K562 (cell line): ENCODE data around the gene MCL1. TPM values are rescaled to one million over a fixed set of nuclear protein-coding genes. Genes with fewer than 3 reads are reported as not detected.
A peak's percentile ranks its signal among the peaks of the same experiment; 100 is the strongest.

Source experiments
- ATAC-seq: fragments of 200-7000 bp; cut with Tn5 transposase; 3 replicates; pipeline ENCODE4 v1.9.1; 2020; ENCODE audit warnings: moderate library complexity
- BruUV-seq: library from RNA; stranded (reverse); fragments of 400-500 nt; replicated peaks from 2 replicates; lab custom pipeline; 2021; lab: Mats Ljungman, UMichigan
- CTCF ChIA-PET: fragments of 300-600 bp; formaldehyde crosslinking; extraction: SDS; loops from one replicate; lab custom pipeline; 2021; ENCODE audit warnings: low intra/inter-chr PET ratio; lab: Yijun Ruan, JAX
- POLR2A ChIA-PET: fragments of 300-600, 350-650 bp; sonication (Branson Sonifier 250); formaldehyde crosslinking; extraction: SDS; loops from one replicate; lab custom pipeline; 2021; ENCODE audit warnings: antibody characterized with exemption, inconsistent platforms; lab: Yijun Ruan, JAX
- DNase-seq, 4 experiments: peaks; one replicate each; pipeline versions ENCODE4 v3.0.0 to v3.0.0-alpha.2; 2011 to 2018; ENCODE audit warnings: low spot score in 3 of 4, mixed read lengths in 3 of 4; ENCODE audit errors: extremely low read depth in 1 of 4
- FAIRE-seq: peaks from 2 replicates; lab custom pipeline; 2011; peaks lifted over from hg19 to GRCh38; lab: Jason Lieb, UNC
- H2AFZ ChIP-seq: 2 replicates; pipeline ENCODE4 v1.6.0; 2011; ENCODE audit warnings: low read depth, low read length, control low read depth, inconsistent platforms
- H3K27ac ChIP-seq: fragments of 200-600 bp; 3 replicates; pipeline ENCODE4 v1.8.0; 2011; ENCODE audit warnings: low read depth, mild to moderate bottlenecking, control low read depth, inconsistent platforms, low read length, moderate library complexity, mixed read lengths; ENCODE audit errors: extremely low read depth
- H3K27me3 ChIP-seq, 2 experiments: fragments of 300-600 bp in 1 of 2; 2 replicates in 1 of 2; 3 replicates in 1 of 2; pipeline versions ENCODE4 v1.6.0 to v1.8.0; 2011; ENCODE audit warnings: inconsistent platforms in 2 of 2, low read length in 2 of 2, mild to moderate bottlenecking in 1 of 2, mixed read lengths in 1 of 2, moderate library complexity in 1 of 2; ENCODE audit not compliant: control insufficient read depth in 2 of 2, insufficient read depth in 2 of 2
- H3K36me3 ChIP-seq: fragments of 300-600 bp; 3 replicates; pipeline ENCODE4 v1.8.0; 2011; ENCODE audit warnings: mild to moderate bottlenecking, low read length, inconsistent platforms; ENCODE audit not compliant: control insufficient read depth, insufficient read depth
- H3K4me1 ChIP-seq, 2 experiments: fragments of 200-600 bp in 1 of 2; replicated peaks in 1 of 2; 2 replicates in 1 of 2; 3 replicates in 1 of 2; pipeline versions ENCODE4 v1.5.1 to v1.8.0; 2011; ENCODE audit warnings: inconsistent platforms in 2 of 2, low read length in 2 of 2, mild to moderate bottlenecking in 1 of 2, mixed read lengths in 1 of 2, moderate library complexity in 1 of 2; ENCODE audit not compliant: control insufficient read depth in 2 of 2, insufficient read depth in 2 of 2
- H3K4me2 ChIP-seq: 2 replicates; pipeline ENCODE4 v1.6.1; 2011; ENCODE audit warnings: low read length, control low read depth, inconsistent platforms, mixed read lengths; ENCODE audit not compliant: insufficient read depth
- H3K4me3 ChIP-seq: fragments of 200-600 bp; sonication (generic), shearing (Covaris generic); 2 replicates; pipeline ENCODE4 v1.5.1; 2016; ENCODE audit warnings: control low read depth, inconsistent platforms
- H3K79me2 ChIP-seq: fragments of 200-600 bp; 3 replicates; pipeline ENCODE4 v1.8.0; 2011; ENCODE audit warnings: low read length, inconsistent platforms; ENCODE audit not compliant: control insufficient read depth, insufficient read depth
- H3K9ac ChIP-seq, 2 experiments: 2 replicates each; pipeline versions ENCODE4 v1.6.0 to v1.6.1; 2011; ENCODE audit warnings: low read depth in 2 of 2, low read length in 2 of 2, control low read depth in 1 of 2, inconsistent platforms in 1 of 2, mild to moderate bottlenecking in 1 of 2, mixed read lengths in 1 of 2; ENCODE audit not compliant: insufficient read depth in 1 of 2
- H3K9me1 ChIP-seq: one replicate; pipeline ENCODE4 v1.6.0; 2011; ENCODE audit warnings: inconsistent platforms, mild to moderate bottlenecking, low read length, moderate library complexity; ENCODE audit not compliant: control insufficient read depth, insufficient read depth
- H3K9me3 ChIP-seq: replicated peaks from 2 replicates; pipeline ENCODE4 v1.5.1; 2011; ENCODE audit warnings: low read depth, low read length, inconsistent platforms; ENCODE audit not compliant: control insufficient read depth, insufficient read depth
- H4K20me1 ChIP-seq: replicated peaks from 2 replicates; pipeline ENCODE4 v1.6.1; 2011; ENCODE audit warnings: low read length, inconsistent platforms, mixed read lengths; ENCODE audit not compliant: control insufficient read depth, insufficient read depth
- EP300 ChIP-seq: IDR thresholded peaks from 2 replicates; pipeline ENCODE4 v1.6.1; 2012; ENCODE audit warnings: low read length, improper control_type of control experiment
- NR2C2 ChIP-seq, 2 experiments: fragments of 200-800 bp in 1 of 2; sonication (Bioruptor generic) in 1 of 2; sonication (generic) in 1 of 2; formaldehyde crosslinking in 1 of 2; IDR thresholded peaks; 2 replicates each; pipeline versions ENCODE4 v1.6.1 to v1.8.0; 2016 to 2022; ENCODE audit warnings: mild to moderate bottlenecking in 1 of 2, missing compliant biosample characterization in 1 of 2, missing genetic modification characterization in 1 of 2, missing genetic modification reagents in 1 of 2
- POLR2A ChIP-seq: fragments of 450-650 bp; conservative IDR thresholded peaks from 2 replicates; pipeline ENCODE4 v1.6.1; 2016
- RB1 ChIP-seq: fragments of 450-650 bp; IDR thresholded peaks from 2 replicates; pipeline ENCODE4 v1.6.1; 2017; ENCODE audit warnings: low read depth, mild to moderate bottlenecking
- RBFOX2 ChIP-seq: fragments of 200-400 bp; formaldehyde crosslinking; IDR thresholded peaks from 2 replicates; pipeline ENCODE4 v1.6.1; 2017; ENCODE audit warnings: low read depth, mild to moderate bottlenecking, low read length, moderate library complexity
- ZNF507 ChIP-seq: conservative IDR thresholded peaks from 2 replicates; pipeline ENCODE4 v1.6.1; 2017; ENCODE audit warnings: missing genetic modification characterization, missing compliant biosample characterization
- in situ Hi-C: fragments of 300-500 bp; cut with MboI; formaldehyde crosslinking; loops from 4 replicates; pipeline ENCODE4 v1.15.0; 2018; ENCODE audit warnings: inconsistent platforms, mixed read lengths
- intact Hi-C: fragments of 100-400 bp; cut with micrococcal nuclease; formaldehyde crosslinking; loops from 2 replicates; pipeline ENCODE4 v1.14.2; 2022
- polyA plus RNA-seq, 8 experiments: library from polyadenylated mRNA; depleted of rRNA in 4 of 8; stranded (reverse) in 5 of 8; unstranded in 3 of 8; fragments of >200 nt; fragmentation: Nextera tagmentation in 2 of 8; fragmentation: Illumina TruSeq in 1 of 8; extraction: Ambion mirVana in 2 of 8; extraction: Trizol in 1 of 8; gene quantifications; 2 replicates each; pipeline versions ENCODE4 v1.2.1 to v1.2.3, GENCODE V29; 2011 to 2014; ENCODE audit warnings: inconsistent platforms in 1 of 8, missing spikeins in 1 of 8
- total RNA-seq, 7 experiments: library from RNA; depleted of rRNA in 6 of 7; stranded (reverse); fragments of >200 nt in 6 of 7; fragmentation: Illumina TruSeq in 2 of 7; extraction: Trizol in 2 of 7; gene quantifications; 2 replicates each; pipeline versions ENCODE4 v1.2.1 to v1.2.3, GENCODE V29; 2011 to 2021; ENCODE audit warnings: low replicate concordance in 1 of 7
- TF ChIP-seq, protein P1 (sequence below): fragments of 450-650 bp; formaldehyde crosslinking; IDR thresholded peaks from 2 replicates; pipeline ENCODE4 v1.4.0; 2022; ENCODE audit warnings: missing genetic modification characterization
- TF ChIP-seq, protein P2 (sequence below): fragments of 250-450 bp; sonication (Bioruptor Pico); IDR thresholded peaks from 2 replicates; pipeline ENCODE4 v1.9.0; 2021; ENCODE audit warnings: mild to moderate bottlenecking
- TF ChIP-seq, protein P3 (sequence below), 2 experiments: fragments of 450-650 bp in 1 of 2; IDR thresholded peaks; 2 replicates each; pipeline ENCODE4 v1.6.1; 2011 to 2017; ENCODE audit warnings: low read depth in 2 of 2, antibody characterized with exemption in 1 of 2, borderline replicate concordance in 1 of 2, low read length in 1 of 2, mild to moderate bottlenecking in 1 of 2, mixed read lengths in 1 of 2; ENCODE audit not compliant: control insufficient read depth in 1 of 2

Gene MCL1
- total and polyA plus RNA-seq, 9 of the 15 experiments (the other 6 are each of a cell fraction or from before 2014, with no cell fraction given): 27.1 to 224 (median 138) TPM

DNA sequence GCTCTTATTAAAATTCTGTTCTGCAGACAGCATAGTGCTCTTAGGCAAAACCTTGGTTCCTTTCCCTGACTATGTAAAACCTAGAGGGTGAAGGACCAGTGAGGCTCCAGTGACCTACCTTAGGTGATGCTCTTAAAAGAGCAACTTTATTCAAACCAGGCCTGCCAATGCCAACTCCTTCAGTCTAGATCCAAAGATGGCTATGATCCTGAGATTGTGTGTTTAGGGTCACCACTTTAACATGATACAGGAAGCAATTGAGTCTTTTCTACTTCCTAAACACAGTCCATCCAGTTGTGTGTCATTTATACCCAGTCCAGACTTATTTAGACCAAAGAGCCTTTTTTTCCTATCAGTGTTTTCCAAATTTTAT is 10.8 kb downstream of the MCL1 start:
- intact Hi-C loops: no loop called here
- peak; percentile 12 for ATAC-seq
- Histone ChIP-seq H3K9me1 (no peaks in the 10 kb centered on the region), H2AFZ (no peak overlapping the region), H3K36me3 (peaks cover 31% of the 10 kb centered on the region), H3K4me2 (no peak overlapping the region; the same call in 1 of the 2 replicates), H4K20me1 (peaks cover 10% of the 10 kb centered on the region), H3K79me2 (peaks cover 8% of the 10 kb centered on the region), H3K9ac (no peak overlapping the region), H3K9me3 (no peaks in the 10 kb centered on the region), H3K27ac (peak overlapping the region; percentile 51; the same call in 2 of the 3 replicates), H3K4me3 (no peak overlapping the region), H3K27me3 (no peaks in the 10 kb centered on the region), H3K4me1 (peaks cover 16 to 28% of the 10 kb centered on the region in 2 experiments)
- no TSS peak for BruUV-seq
- DNase-seq: no peak
- no peak for FAIRE-seq
- in situ Hi-C loops: loop anchor here (10.0 kb wide), 1 partner anchor 426 kb away; no protein-coding TSS in a partner anchor
- POLR2A ChIA-PET: interaction anchor here (0.9 to 5.1 kb wide), 6 partner anchors 8 to 240 kb away, joined by 3 to 38 read pairs (median 8); partner anchors contain the start of gene MCL1
- CTCF ChIA-PET: no interaction called here
- TF ChIP-seq RBFOX2 (0 out of 2 replicates have a peak, but pooled peaks have one; percentile 12), EP300 (no peak), RB1 (0 out of 2 replicates have a peak, but pooled peaks have one; percentile 10), ZNF507 (tag) (no peak), POLR2A (peak; percentile 51), NR2C2 (CRISPR knock-in tag; IDR thresholded peaks at IDR 0.05) (no peak), NR2C2 (tag; IDR thresholded peaks at IDR 0.05) (peak; percentile 64; the same call in 1 of the 2 replicates)
- TF ChIP-seq, protein P1, sequence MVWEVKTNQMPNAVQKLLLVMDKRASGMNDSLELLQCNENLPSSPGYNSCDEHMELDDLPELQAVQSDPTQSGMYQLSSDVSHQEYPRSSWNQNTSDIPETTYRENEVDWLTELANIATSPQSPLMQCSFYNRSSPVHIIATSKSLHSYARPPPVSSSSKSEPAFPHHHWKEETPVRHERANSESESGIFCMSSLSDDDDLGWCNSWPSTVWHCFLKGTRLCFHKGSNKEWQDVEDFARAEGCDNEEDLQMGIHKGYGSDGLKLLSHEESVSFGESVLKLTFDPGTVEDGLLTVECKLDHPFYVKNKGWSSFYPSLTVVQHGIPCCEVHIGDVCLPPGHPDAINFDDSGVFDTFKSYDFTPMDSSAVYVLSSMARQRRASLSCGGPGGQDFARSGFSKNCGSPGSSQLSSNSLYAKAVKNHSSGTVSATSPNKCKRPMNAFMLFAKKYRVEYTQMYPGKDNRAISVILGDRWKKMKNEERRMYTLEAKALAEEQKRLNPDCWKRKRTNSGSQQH: 0 out of 2 replicates have a peak, but pooled peaks have one; percentile 14
- TF ChIP-seq, protein P2, sequence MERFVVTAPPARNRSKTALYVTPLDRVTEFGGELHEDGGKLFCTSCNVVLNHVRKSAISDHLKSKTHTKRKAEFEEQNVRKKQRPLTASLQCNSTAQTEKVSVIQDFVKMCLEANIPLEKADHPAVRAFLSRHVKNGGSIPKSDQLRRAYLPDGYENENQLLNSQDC: 0 out of 2 replicates have a peak, but pooled peaks have one; percentile 13
- TF ChIP-seq, protein P3, sequence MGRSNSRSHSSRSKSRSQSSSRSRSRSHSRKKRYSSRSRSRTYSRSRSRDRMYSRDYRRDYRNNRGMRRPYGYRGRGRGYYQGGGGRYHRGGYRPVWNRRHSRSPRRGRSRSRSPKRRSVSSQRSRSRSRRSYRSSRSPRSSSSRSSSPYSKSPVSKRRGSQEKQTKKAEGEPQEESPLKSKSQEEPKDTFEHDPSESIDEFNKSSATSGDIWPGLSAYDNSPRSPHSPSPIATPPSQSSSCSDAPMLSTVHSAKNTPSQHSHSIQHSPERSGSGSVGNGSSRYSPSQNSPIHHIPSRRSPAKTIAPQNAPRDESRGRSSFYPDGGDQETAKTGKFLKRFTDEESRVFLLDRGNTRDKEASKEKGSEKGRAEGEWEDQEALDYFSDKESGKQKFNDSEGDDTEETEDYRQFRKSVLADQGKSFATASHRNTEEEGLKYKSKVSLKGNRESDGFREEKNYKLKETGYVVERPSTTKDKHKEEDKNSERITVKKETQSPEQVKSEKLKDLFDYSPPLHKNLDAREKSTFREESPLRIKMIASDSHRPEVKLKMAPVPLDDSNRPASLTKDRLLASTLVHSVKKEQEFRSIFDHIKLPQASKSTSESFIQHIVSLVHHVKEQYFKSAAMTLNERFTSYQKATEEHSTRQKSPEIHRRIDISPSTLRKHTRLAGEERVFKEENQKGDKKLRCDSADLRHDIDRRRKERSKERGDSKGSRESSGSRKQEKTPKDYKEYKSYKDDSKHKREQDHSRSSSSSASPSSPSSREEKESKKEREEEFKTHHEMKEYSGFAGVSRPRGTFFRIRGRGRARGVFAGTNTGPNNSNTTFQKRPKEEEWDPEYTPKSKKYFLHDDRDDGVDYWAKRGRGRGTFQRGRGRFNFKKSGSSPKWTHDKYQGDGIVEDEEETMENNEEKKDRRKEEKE (IDR thresholded peaks at IDR 0.05; ENCODE audit: borderline replicate concordance in 1 of 2, control insufficient read depth in 1 of 2, low read depth in 2 of 2, low read length in 1 of 2): 0 out of 4 replicates have a peak, but pooled peaks of 1 of the 2 experiments have one; percentile 12
